HCT116 (cell line): ENCODE measurements around the gene PRM1. TPM values are rescaled to one million over a fixed set of nuclear protein-coding genes. Genes with fewer than 3 reads are reported as not detected.

Experiments
- ATAC-seq: fragments of 200-7000 bp; cut with Tn5 transposase; 2 replicates; pipeline ENCODE4 v1.9.1; 2020; ENCODE audit warnings: mild to moderate bottlenecking, moderate library complexity
- BruUV-seq: library from RNA; stranded (reverse); fragments of 400-500 nt; replicated peaks from 2 replicates; lab custom pipeline; 2021; lab: Mats Ljungman, UMichigan
- CTCF ChIA-PET: fragments of 300-600 bp; sonication (Branson Sonifier 250); formaldehyde crosslinking; loops from one replicate; lab custom pipeline; 2021; ENCODE audit warnings: antibody characterized with exemption; lab: Charles Lee
- POLR2A ChIA-PET: fragments of 300-600, 350-600 bp; sonication (Branson Sonifier 250); formaldehyde crosslinking; loops from one replicate; lab custom pipeline; 2021; ENCODE audit warnings: antibody characterized with exemption; lab: Charles Lee
- RAD21 ChIA-PET, 2 experiments: fragments of 300-600 bp; sonication (Branson Sonifier 250); formaldehyde crosslinking; loops; one replicate each; lab custom pipeline; 2023; ENCODE audit warnings: low total read pairs in 2 of 2; ENCODE audit not compliant: uncharacterized antibody in 2 of 2, unreplicated experiment in 2 of 2, low non-redundant PET in 1 of 2; lab: Charles Lee
- DNase-seq: peaks from one replicate; pipeline ENCODE4 v3.0.0-alpha.2; 2010; ENCODE audit warnings: low read depth, low spot score
- H2AFZ ChIP-seq: fragments of 200-600 bp; shearing (Covaris generic), sonication (generic); 2 replicates; pipeline ENCODE4 v1.6.1; 2017; ENCODE audit warnings: low read depth, mixed run types, mixed read lengths, antibody characterized with exemption, low read length; ENCODE audit not compliant: poor library complexity, severe bottlenecking
- H3K27ac ChIP-seq: 2 replicates; pipeline ENCODE4 v1.5.1; 2012; ENCODE audit warnings: low read depth, low read length
- H3K27me3 ChIP-seq: fragments of 200-600 bp; sonication (generic); 2 replicates; pipeline ENCODE4 v1.6.1; 2016; ENCODE audit warnings: mixed run types, low read length, mixed read lengths; ENCODE audit not compliant: insufficient read depth
- H3K36me3 ChIP-seq, 2 experiments: fragments of 200-500 bp in 1 of 2; fragments of 200-600 bp in 1 of 2; sonication (Bioruptor generic) in 1 of 2; sonication (generic) in 1 of 2; 2 replicates each; pipeline versions ENCODE4 v1.5.1 to v1.6.1; 2014 to 2016; ENCODE audit warnings: low read length in 2 of 2, inconsistent platforms in 1 of 2, mixed read lengths in 1 of 2, mixed run types in 1 of 2; ENCODE audit not compliant: insufficient read depth in 2 of 2, control insufficient read depth in 1 of 2
- H3K4me1 ChIP-seq, 2 experiments: fragments of 200-600 bp in 1 of 2; sonication (generic) in 1 of 2; 2 replicates each; pipeline versions ENCODE4 v1.5.1 to v1.6.1; 2012 to 2017; ENCODE audit warnings: low read length in 2 of 2, inconsistent platforms in 1 of 2, mild to moderate bottlenecking in 1 of 2, mixed read lengths in 1 of 2, mixed run types in 1 of 2, moderate library complexity in 1 of 2; ENCODE audit not compliant: insufficient read depth in 2 of 2, control insufficient read depth in 1 of 2
- H3K4me2 ChIP-seq: fragments of 200-600 bp; sonication (generic); 2 replicates; pipeline ENCODE4 v1.6.1; 2017; ENCODE audit warnings: mixed run types, low read length, mixed read lengths
- H3K4me3 ChIP-seq, 2 experiments: fragments of 200-600 bp in 1 of 2; sonication (generic) in 1 of 2; replicated peaks in 1 of 2; 2 replicates each; pipeline ENCODE4 v1.5.1; 2011 to 2016; ENCODE audit warnings: low read length in 2 of 2, control low read depth in 1 of 2, low read depth in 1 of 2, mild to moderate bottlenecking in 1 of 2, mixed read lengths in 1 of 2, mixed run types in 1 of 2
- H3K79me2 ChIP-seq: fragments of 200-600 bp; sonication (generic); 2 replicates; pipeline ENCODE4 v1.6.1; 2017; ENCODE audit warnings: mild to moderate bottlenecking, mixed run types, low read length, moderate library complexity, mixed read lengths; ENCODE audit not compliant: insufficient read depth
- H3K9ac ChIP-seq: fragments of 200-600 bp; sonication (generic); 2 replicates; pipeline ENCODE4 v1.6.1; 2016; ENCODE audit warnings: low read length, mixed read lengths
- H3K9me2 ChIP-seq: fragments of 200-600 bp; sonication (generic), shearing (Covaris generic); 2 replicates; pipeline ENCODE4 v1.6.1; 2017; ENCODE audit warnings: mixed run types, mild to moderate bottlenecking, moderate library complexity; ENCODE audit not compliant: insufficient read depth
- H3K9me3 ChIP-seq, 2 experiments: fragments of 200-500 bp in 1 of 2; fragments of 200-600 bp in 1 of 2; sonication (Bioruptor generic) in 1 of 2; sonication (generic) in 1 of 2; 2 replicates each; pipeline ENCODE4 v1.6.1; 2014 to 2017; ENCODE audit warnings: low read length in 2 of 2, mixed read lengths in 2 of 2, inconsistent platforms in 1 of 2, low read depth in 1 of 2, mild to moderate bottlenecking in 1 of 2, mixed run types in 1 of 2, moderate library complexity in 1 of 2; ENCODE audit not compliant: control insufficient read depth in 1 of 2, insufficient read depth in 1 of 2
- H4K20me1 ChIP-seq: fragments of 200-600 bp; sonication (generic), shearing (Covaris generic); 2 replicates; pipeline ENCODE4 v1.6.1; 2017; ENCODE audit warnings: mixed run types, mild to moderate bottlenecking, moderate library complexity; ENCODE audit not compliant: insufficient read depth
- EGR1 ChIP-seq: IDR thresholded peaks from 2 replicates; pipeline ENCODE4 v1.6.1; 2012; ENCODE audit warnings: low read depth
- ELF1 ChIP-seq: IDR thresholded peaks from 2 replicates; pipeline ENCODE4 v1.6.1; 2012; ENCODE audit warnings: low read depth, borderline replicate concordance
- EZH2 ChIP-seq: fragments of 200-600 bp; sonication (generic); IDR thresholded peaks from 2 replicates; pipeline ENCODE4 v1.6.1; 2017; ENCODE audit warnings: antibody characterized with exemption, mixed run types
- EZH2phosphoT487 ChIP-seq: fragments of 200-600 bp; IDR thresholded peaks from 2 replicates; pipeline ENCODE4 v1.6.1; 2018; ENCODE audit warnings: antibody characterized with exemption, borderline replicate concordance
- FOSL1 ChIP-seq: IDR thresholded peaks from 2 replicates; pipeline ENCODE4 v1.6.1; 2012; ENCODE audit warnings: low read depth
- YY1 ChIP-seq: IDR thresholded peaks from 2 replicates; pipeline ENCODE4 v1.6.1; 2011; ENCODE audit warnings: low read length, low read depth, moderate library complexity, mild to moderate bottlenecking; ENCODE audit not compliant: insufficient replicate concordance; ENCODE audit errors: extremely low read depth
- ZFX ChIP-seq: fragments of 450-650 bp; IDR thresholded peaks from 2 replicates; pipeline ENCODE4 v1.6.1; 2017
- intact Hi-C: fragments of 100-400 bp; cut with micrococcal nuclease; formaldehyde crosslinking; loops from 2 replicates; pipeline ENCODE4 v1.10.0; 2022
- total RNA-seq: library from RNA; stranded (reverse); gene quantifications from one replicate; pipeline ENCODE4 v1.2.1, GENCODE V29; 2021; ENCODE audit not compliant: unreplicated experiment
- TF ChIP-seq, protein P1 (sequence below): IDR thresholded peaks from 2 replicates; pipeline ENCODE4 v1.6.1; 2011; ENCODE audit warnings: mild to moderate bottlenecking, low read length, moderate library complexity; ENCODE audit not compliant: insufficient replicate concordance; ENCODE audit errors: extremely low read depth

PRM1 gene
- total RNA-seq, 1 experiment from 2014 or later, result not detected

DNA sequence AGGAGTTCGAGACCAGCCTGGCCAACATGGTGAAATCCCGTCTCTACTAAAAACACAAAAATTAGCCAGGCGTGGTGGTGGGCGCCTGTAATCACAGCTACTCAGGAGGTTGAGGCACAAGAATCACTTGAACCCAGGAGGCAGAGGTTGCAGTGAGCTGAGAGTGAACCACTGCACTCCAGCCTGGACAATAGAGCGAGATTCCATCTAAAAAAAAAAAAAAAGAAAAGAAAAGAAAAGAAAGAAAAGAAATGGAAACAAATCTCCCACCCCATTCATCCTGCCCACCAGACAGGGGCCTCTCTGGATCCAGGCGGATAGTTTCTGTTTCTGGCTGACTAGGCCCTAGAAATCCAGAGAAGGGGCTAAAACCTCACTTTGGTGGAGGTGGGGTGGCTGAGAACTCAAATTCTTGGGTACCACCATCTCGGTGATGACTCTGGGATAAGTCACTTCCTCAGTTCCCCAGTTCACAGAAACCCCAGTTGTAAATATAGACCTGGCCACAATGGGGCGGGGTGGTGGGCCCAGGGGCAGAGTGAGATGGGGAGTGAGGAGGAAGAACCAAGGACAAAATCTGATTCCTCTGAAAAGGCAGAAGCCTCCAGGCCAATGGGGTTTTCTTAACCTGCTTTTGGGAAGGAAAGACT is 47.3 kb downstream of the PRM1 start:
- CTCF ChIA-PET, result no interaction called here
- no peak for DNase-seq
- intact Hi-C loops, result no loop called here

More for the DNA sequence above, 47.3 kb downstream of the PRM1 start:
- no peaks in the 10 kb centered on the region for H3K9me2 ChIP-seq
- TF ChIP-seq YY1 (no peak), EZH2 (no peak), ELF1 (no peak), EZH2phosphoT487 (no peak), ZFX (no peak), EGR1 (no peak), FOSL1 (no peak)
- TF ChIP-seq, protein P1, sequence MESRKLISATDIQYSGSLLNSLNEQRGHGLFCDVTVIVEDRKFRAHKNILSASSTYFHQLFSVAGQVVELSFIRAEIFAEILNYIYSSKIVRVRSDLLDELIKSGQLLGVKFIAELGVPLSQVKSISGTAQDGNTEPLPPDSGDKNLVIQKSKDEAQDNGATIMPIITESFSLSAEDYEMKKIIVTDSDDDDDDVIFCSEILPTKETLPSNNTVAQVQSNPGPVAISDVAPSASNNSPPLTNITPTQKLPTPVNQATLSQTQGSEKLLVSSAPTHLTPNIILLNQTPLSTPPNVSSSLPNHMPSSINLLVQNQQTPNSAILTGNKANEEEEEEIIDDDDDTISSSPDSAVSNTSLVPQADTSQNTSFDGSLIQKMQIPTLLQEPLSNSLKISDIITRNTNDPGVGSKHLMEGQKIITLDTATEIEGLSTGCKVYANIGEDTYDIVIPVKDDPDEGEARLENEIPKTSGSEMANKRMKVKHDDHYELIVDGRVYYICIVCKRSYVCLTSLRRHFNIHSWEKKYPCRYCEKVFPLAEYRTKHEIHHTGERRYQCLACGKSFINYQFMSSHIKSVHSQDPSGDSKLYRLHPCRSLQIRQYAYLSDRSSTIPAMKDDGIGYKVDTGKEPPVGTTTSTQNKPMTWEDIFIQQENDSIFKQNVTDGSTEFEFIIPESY, result no peak
- TF ChIP-seq, all 23 proteins: peak for 0
- no peaks in the 10 kb centered on the region for H3K9me3 ChIP-seq
- H3K36me3 ChIP-seq, result no peaks in the 10 kb centered on the region
- H2AFZ ChIP-seq, result no peak overlapping the region
- H3K79me2 ChIP-seq, result no peaks in the 10 kb centered on the region
- H3K4me1 ChIP-seq, result peaks cover 4 to 10% of the 10 kb centered on the region in 2 experiments; a peak in 2 of 4 replicates
- no peak overlapping the region for H3K4me2 ChIP-seq
- H3K27ac ChIP-seq, result no peak overlapping the region
- H4K20me1 ChIP-seq, result no peaks in the 10 kb centered on the region
- ChIA-PET POLR2A (no interaction called here), RAD21 (no interaction called here)
- ATAC-seq, result no peak
- no TSS peak for BruUV-seq
- no peak overlapping the region for H3K4me3 ChIP-seq
- H3K9ac ChIP-seq, result no peak overlapping the region
- no peaks in the 10 kb centered on the region for H3K27me3 ChIP-seq
